Thymus (tissue), 14 donors: ENCODE results near the gene EXOC3L1. TPM values are rescaled to one million over a fixed set of nuclear protein-coding genes. Genes with fewer than 3 reads are reported as not detected.

ENCODE experiments used
- DNase-seq, 9 donors: peaks; one replicate each; pipeline ENCODE4 v3.0.0-alpha.2; 2013; ENCODE audit warnings: low spot score in 9 of 9, low read depth in 6 of 9, missing footprints in 1 of 9
- H3K27ac ChIP-seq, 2 donors: one replicate each; pipeline ENCODE4 v1.5.1; 2013; ENCODE audit warnings: control low read depth in 1 of 2, low read depth in 1 of 2, low read length in 1 of 2, mild to moderate bottlenecking in 1 of 2, moderate library complexity in 1 of 2
- H3K27me3 ChIP-seq, 2 donors: one replicate each; pipeline ENCODE4 v1.5.1; 2013; ENCODE audit warnings: low read length in 1 of 2; ENCODE audit not compliant: control insufficient read depth in 2 of 2, insufficient read depth in 1 of 2
- H3K36me3 ChIP-seq, 2 donors: one replicate each; pipeline ENCODE4 v1.5.1; 2013; ENCODE audit warnings: low read length in 1 of 2, mild to moderate bottlenecking in 1 of 2, moderate library complexity in 1 of 2; ENCODE audit not compliant: control insufficient read depth in 2 of 2, insufficient read depth in 2 of 2
- H3K4me1 ChIP-seq, 2 donors: one replicate each; pipeline ENCODE4 v1.5.1; 2013; ENCODE audit warnings: low read length in 2 of 2; ENCODE audit not compliant: control insufficient read depth in 2 of 2, insufficient read depth in 2 of 2
- H3K4me3 ChIP-seq, 2 donors: one replicate each; pipeline ENCODE4 v1.5.1; 2013; ENCODE audit warnings: low read length in 2 of 2, control low read depth in 1 of 2, mild to moderate bottlenecking in 1 of 2
- H3K9me3 ChIP-seq, 2 donors: one replicate each; pipeline ENCODE4 v1.5.1; 2013; ENCODE audit warnings: low read length in 1 of 2, mild to moderate bottlenecking in 1 of 2; ENCODE audit not compliant: control insufficient read depth in 2 of 2, insufficient read depth in 1 of 2
- whole genome bisulfite sequencing: extraction: QIAGEN DNeasy Blood & Tissue Kit; methylation state at CpG from one replicate; pipeline ENCODE4 v1.1.7; 2013; 5-methylcytosine and 5-hydroxymethylcytosine counted together
- long read RNA-seq, 10 donors: transcript quantifications; one replicate each; lab custom pipeline, GENCODE V29; 2026
- polyA plus RNA-seq: library from polyadenylated mRNA; stranded (reverse); fragments of 200-250 nt; gene quantifications from one replicate; pipeline ENCODE4 v1.2.3, GENCODE V29; 2013
- total RNA-seq: library from RNA; stranded (reverse); fragments of 120-200 nt; gene quantifications from one replicate; pipeline ENCODE4 v1.2.4, GENCODE V29; 2013
- donor health status: healthy.

EXOC3L1 gene
- total RNA-seq: 0.57 TPM
- 2.2 TPM for polyA plus RNA-seq
- long read RNA-seq, donor 1: 0 reads
- long read RNA-seq, donor 2: 0 reads
- long read RNA-seq, donor 3: 0 reads
- long read RNA-seq, donor 4: 0 reads
- long read RNA-seq, donor 5: 0 reads
- long read RNA-seq, donor 6: 0 reads
- long read RNA-seq, donor 7: 0 reads
- long read RNA-seq, donor 8: 0 reads
- long read RNA-seq, donor 9: 0 reads
- long read RNA-seq, donor 10: 0 reads

DNA sequence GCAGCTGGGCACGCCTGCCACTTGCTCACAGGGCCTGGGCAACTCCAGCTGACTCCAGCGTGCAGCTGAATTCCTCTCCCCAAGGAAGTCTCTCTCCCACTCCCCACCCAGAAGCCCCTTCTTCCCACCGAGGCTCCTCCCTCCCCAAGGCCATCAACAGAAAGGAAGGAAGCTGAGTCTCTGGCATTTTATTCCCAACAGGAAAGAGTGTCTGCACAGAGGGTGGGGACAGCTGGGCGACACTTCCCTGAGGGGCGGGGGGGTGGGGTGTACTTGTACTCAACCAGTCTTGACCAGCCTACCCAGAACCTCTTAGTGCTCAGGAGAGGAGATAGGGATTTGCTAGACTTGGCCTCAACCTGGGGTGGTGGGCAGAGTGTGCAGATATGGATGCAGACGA is at the start of gene EXOC3L1:
EXOC3L1 (minus strand) TSS at position 96 of the 400 bp plus-strand sequence. CDS start 460 bp downstream, outside the sequence.
- no peak for DNase-seq
- 72% methylated on average over 6 of the region's 6 CpGs for WGBS
- H3K27ac ChIP-seq: no peak within 1 kb of the TSS
- peaks cover 21 to 27% of the 10 kb centered on the region in 2 donors for H3K4me1 ChIP-seq
- peaks cover 10 to 18% of the 10 kb centered on the region in 2 donors for H3K36me3 ChIP-seq
- H3K4me3 ChIP-seq: no peak within 1 kb of the TSS
- H3K9me3 ChIP-seq: no peaks in the 10 kb centered on the region
- H3K27me3 ChIP-seq: peaks cover 12 to 37% of the 10 kb centered on the region in 2 donors

DNA sequence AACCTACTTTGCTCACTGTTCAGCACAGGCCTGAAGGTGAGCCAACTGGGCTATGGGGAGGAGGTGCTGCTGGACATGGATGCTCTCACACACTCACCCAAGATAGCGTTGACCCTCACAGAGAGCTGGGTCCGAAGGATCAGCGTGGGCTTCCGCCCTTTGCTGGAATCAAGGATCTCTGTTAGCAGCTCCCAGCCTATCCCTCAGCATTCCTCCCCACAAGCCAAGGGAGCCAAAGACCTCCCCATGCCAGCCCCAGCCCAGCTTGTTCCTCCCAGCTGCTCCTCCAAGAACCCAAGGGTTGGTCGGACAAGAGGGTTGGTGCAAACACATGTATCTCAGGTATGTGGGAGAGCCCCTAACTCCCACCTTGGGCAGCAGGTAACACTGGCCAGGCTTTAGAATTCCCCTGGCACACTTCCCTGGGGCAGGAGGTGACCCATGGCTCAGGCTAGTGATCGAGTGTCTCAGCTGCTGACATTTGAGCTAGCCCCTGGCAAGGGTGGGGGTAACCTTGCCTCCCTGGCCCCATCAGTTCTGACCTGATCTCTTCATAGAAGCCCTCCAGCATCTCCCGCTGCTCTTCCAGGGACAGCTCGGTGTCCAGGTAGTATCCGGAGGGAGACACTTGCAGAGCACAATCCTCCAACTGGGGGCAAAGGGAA is 49.0 kb upstream of the EXOC3L1 start:
- peaks cover 0 to 4% of the 10 kb centered on the region in 2 donors for H3K4me1 ChIP-seq
- 97% methylated on average over 9 of the region's 9 CpGs for WGBS
- no peaks in the 10 kb centered on the region for H3K27me3 ChIP-seq
- peaks cover 17 to 34% of the 10 kb centered on the region in 2 donors for H3K36me3 ChIP-seq
- H3K9me3 ChIP-seq: peaks cover 0 to 1% of the 10 kb centered on the region in 2 donors
- DNase-seq: no peak
- H3K27ac ChIP-seq: no peak overlapping the region
- no peak overlapping the region for H3K4me3 ChIP-seq

- Histone ChIP-seq H3K36me3 (peaks cover 17 to 38% of the 10 kb centered on the region in 2 donors), H3K4me1 (no peaks in the 10 kb centered on the region), H3K4me3 (no peak overlapping the region), H3K27me3 (no peaks in the 10 kb centered on the region), H3K9me3 (peaks cover 0 to 1% of the 10 kb centered on the region in 2 donors), H3K27ac (no peak overlapping the region)
- 96% methylated on average over 3 of the region's 3 CpGs for WGBS
- DNase-seq: no peak
Observed at GRCh38 chr16:67238278-67238575, 48.3 kb upstream of the EXOC3L1 start.

DNA sequence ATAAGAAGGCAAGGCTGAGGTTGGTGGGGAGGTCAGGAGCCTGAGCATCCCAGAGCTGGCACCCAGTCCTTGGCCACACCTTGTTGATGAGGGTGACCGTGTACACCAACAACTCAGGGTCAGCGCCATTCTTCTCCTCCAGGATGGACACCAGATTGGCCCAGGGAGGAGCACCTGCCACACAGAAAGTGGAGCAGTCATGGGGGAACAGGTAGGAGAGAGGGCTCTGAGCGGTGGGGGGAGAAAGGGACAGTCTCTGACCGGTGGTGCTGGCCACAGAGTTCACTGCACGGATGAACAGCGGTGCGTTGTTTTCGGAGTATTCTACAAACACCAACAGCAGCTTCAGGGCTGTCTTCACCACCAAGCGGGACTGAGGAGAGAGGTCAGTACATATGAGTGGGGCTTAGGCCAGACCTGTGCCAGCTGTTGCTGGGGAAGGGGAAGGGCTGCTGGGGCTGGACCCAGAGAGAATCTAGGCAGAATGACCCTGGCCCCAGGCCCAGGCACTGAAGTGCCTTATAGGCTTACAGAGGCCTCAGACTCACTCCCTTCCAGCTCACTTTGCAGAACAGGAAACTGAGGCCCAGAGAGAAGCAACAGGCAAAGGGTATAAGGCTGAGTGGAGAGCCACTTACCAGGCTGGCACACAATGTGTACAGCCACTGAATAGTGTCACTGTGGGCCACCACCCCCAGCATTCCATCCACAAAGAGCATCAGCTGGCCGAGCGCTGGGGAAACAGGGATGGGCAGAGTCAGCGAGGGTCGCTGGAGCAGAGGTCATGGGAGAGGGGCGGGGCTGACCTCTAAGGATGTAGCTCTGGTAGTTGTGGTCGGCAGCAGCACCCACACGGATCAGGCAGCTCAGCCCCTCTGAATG is 47.7 kb upstream of the EXOC3L1 start:
- Histone ChIP-seq H3K36me3 (peaks cover 17 to 38% of the 10 kb centered on the region in 2 donors), H3K4me3 (no peak overlapping the region), H3K27ac (no peak overlapping the region), H3K9me3 (peaks cover 0 to 1% of the 10 kb centered on the region in 2 donors), H3K27me3 (no peaks in the 10 kb centered on the region), H3K4me1 (no peaks in the 10 kb centered on the region)
- DNase-seq: no peak
- 98% methylated on average over 16 of the region's 16 CpGs for WGBS

DNA sequence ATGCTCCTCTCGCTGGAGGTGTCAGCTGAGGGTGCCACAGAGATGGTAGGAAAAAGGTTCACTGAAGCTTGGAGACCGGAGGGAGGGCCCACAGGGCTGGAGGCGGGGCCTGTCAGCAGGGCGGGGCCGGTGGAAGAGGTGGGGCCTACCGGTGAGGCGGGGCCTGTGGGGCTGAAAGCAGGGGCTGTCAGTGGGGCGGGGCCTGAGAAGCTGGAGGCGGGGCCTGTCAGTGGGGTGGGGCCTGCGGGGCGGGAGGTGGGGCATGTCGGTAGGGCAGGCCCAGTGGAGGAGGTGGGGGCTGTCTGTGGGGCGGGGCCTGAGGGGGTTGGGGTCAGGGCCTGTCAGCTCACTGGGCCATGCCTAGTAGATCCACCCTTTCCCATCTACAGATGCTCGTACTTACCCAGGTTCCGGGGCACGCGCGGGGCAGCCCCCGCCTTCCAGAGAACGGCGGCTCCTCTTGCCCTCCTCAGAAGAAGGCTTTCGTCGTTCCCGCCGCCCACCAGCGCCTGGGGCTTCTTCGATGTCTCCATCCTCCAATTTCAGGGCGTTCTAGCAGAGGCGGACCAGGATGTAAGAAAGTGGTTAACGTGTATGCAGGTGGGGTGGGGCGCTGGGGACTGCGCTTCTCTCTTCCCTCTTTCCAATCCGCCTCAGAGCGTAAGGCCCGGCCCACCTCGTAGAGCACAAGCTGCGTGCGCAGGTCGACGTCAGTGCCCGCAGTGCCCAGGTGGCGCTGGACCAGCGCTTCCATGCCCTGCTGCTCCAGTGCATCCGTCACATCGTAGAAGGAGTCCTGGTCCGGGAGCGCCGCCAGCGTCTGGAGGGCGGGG is 46.8 kb upstream of the EXOC3L1 start:
- H3K4me1 ChIP-seq: no peaks in the 10 kb centered on the region
- 96% methylated on average over 50 of the region's 50 CpGs for WGBS
- H3K27ac ChIP-seq: no peak overlapping the region
- no peaks in the 10 kb centered on the region for H3K27me3 ChIP-seq
- peaks cover 19 to 42% of the 10 kb centered on the region in 2 donors for H3K36me3 ChIP-seq
- H3K9me3 ChIP-seq: peaks cover 0 to 1% of the 10 kb centered on the region in 2 donors
- no peak for DNase-seq
- H3K4me3 ChIP-seq: no peak overlapping the region

- WGBS: 96% methylated on average over 17 of the region's 17 CpGs
- no peaks in the 10 kb centered on the region for H3K4me1 ChIP-seq
- H3K27me3 ChIP-seq: no peaks in the 10 kb centered on the region
- no peak for DNase-seq
- peaks cover 0 to 1% of the 10 kb centered on the region in 2 donors for H3K9me3 ChIP-seq
- H3K36me3 ChIP-seq: peaks cover 27 to 50% of the 10 kb centered on the region in 2 donors
- no peak overlapping the region for H3K4me3 ChIP-seq
- H3K27ac ChIP-seq: no peak overlapping the region
Observed at GRCh38 chr16:67235816-67236562, 46.1 kb upstream of the EXOC3L1 start.

- H3K4me1 ChIP-seq: no peaks in the 10 kb centered on the region
- no peaks in the 10 kb centered on the region for H3K27me3 ChIP-seq
- no peak for DNase-seq
- H3K9me3 ChIP-seq: peaks cover 0 to 1% of the 10 kb centered on the region in 2 donors
- no peak overlapping the region for H3K27ac ChIP-seq
- no peak overlapping the region for H3K4me3 ChIP-seq
- peaks cover 45 to 68% of the 10 kb centered on the region in 2 donors for H3K36me3 ChIP-seq
- WGBS: 96% methylated on average over 10 of the region's 10 CpGs
Observed at GRCh38 chr16:67234180-67234597, 44.3 kb upstream of the EXOC3L1 start.

- WGBS: 90% methylated on average over 7 of the region's 7 CpGs
Observed at GRCh38 chr16:67233596-67233995, 43.7 kb upstream of the EXOC3L1 start.

More at GRCh38 chr16:67233596-67233995, 43.7 kb upstream of the EXOC3L1 start:
- Histone ChIP-seq H3K27me3 (no peaks in the 10 kb centered on the region), H3K4me3 (no peak overlapping the region), H3K36me3 (peaks cover 48 to 74% of the 10 kb centered on the region in 2 donors), H3K9me3 (peaks cover 0 to 1% of the 10 kb centered on the region in 2 donors), H3K4me1 (no peaks in the 10 kb centered on the region), H3K27ac (no peak overlapping the region)
- DNase-seq: no peak
